NCI-H524 (cell line): ENCODE results near the gene RPL5.

ENCODE experiments used
- DNase-seq, 2 experiments: peaks; one replicate each; lab custom pipeline; 2025; lab: John Stamatoyannopoulos, UW

RPL5 gene

GRCh38 chr1:92820024-92820423, 11.8 kb upstream of the RPL5 start:
- no peak for DNase-seq

- DNase-seq: no peak
These were observed 11.3 kb upstream of the RPL5 start for GRCh38 chr1:92820551-92820950.

DNA sequence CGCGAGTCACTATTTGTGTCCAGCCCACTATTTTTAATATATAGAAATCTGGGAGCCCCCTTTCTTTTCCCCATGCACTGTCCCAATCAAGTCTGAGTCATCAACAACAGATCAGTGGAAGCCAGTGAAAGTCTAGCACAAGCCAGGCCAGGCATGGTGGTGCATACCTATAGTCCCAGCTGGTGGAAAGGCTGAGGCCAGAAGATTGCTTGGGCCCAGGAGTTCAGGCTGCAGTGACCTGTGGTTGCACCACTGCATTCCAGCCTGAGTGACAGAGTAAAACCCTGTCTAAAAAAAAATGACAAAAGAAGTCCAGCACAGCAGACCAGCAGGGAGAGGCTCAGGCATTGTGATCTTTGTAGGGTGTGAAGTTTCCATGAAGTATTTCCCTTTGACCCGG, 9.0 kb upstream of the RPL5 start:
- no peak for DNase-seq

DNA sequence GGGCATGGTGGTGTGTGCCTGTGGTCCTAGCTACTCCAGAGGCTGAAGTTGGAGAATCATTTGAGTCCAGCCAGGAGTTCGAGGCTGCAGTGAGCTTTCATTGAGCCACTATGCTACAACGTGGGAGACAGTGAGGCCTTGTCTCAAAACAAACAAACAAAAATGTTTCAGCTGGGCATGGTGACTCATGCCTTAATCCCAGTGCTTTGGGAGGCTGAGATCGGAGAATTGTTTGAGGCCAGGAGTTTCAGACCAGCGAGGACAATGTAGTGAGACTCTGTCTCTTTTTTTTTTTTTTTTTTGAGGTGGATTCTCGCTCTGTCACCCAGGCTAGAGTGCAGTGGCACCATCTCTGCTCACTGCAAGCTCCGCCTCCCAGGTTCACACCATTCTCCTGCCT, 5.0 kb upstream of the RPL5 start:
- DNase-seq: no peak

- DNase-seq: no peak
These were observed 475 bp upstream of the RPL5 start for GRCh38 chr1:92831368-92831761.

GRCh38 chr1:92832537-92833114, 786 bp downstream of the RPL5 start:
- DNase-seq: no peak

DNA sequence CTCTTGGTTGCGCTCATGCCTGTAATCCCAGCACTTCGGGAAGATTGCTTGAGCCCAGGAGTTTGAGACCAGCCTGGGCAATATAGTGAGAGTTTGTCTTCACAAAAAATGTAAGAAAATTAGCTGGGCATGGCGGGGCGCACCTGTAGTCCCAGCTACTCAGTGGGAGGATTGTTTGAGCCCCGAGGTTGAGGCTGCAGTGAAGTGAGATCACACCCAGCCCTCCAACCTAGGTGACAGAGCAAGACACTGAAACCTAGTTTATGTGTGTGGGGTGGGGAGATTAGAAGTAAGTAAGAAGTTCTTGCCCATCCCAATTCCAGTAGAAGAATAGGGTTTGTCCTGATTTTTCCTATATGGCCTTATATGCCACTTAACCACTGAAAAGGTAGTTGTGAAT, 2.0 kb downstream of the RPL5 start:
- DNase-seq: no peak

GRCh38 chr1:92834617-92835016, 2.8 kb downstream of the RPL5 start:
- DNase-seq: no peak

DNA sequence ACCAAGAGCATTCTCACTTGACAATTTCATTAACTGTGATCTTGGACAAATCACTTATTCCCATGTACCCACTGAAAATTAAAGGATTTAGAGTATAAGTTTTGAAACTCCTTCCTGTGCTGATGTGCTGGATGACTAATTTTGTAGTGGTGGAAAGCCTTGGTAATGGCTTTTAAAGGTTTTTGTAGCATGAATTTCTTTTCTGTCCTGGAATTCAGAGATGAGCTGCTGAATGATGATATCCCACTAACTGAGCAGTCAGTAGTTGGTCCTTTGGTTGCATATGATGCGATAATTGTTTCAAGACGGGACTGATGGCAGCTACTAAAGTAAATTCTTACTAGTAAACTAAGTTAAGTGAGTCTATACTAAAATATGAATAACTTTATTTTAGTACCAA, 5.2 kb downstream of the RPL5 start:
- no peak for DNase-seq

- no peak for DNase-seq
These were observed 6.7 kb downstream of the RPL5 start for GRCh38 chr1:92838519-92838918.

DNA sequence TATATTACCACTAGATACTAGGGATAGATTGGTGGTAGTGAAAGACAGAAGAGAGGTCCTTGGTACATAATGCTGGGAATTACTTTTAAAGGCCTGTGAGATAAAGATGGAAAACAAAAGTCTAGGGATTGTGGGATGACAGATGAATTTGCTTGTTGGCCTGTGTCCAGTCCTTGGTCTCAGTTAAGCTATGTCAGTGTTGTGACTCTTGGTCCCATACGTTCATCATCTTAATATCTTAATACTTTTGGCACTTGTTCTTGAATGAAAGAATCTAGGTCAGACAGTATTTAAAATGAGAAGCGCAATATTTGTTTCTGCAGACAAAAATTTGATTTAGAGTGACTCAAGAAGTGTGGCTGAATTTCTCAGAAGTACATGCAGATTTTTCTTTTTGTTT, 7.6 kb downstream of the RPL5 start:
- no peak for DNase-seq

DNA sequence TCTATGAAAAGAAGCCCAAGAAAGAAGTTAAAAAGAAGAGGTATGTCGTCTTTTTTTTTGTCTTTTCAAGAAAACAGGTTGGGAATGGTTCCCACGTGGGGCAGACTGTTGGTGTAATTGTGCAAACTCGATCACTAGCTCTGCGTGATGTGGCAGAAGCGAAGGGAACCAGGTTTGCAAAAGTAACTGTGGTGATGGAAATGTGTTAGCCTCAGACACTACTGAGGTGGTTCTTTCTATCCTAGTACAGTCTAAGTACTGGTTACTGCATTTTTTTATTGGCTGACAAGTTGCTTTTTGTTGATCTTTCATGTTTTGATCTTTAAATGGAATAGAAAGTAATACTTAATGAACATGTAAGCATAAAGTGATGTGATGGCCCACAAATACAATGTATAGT, 8.8 kb downstream of the RPL5 start:
- DNase-seq: no peak

DNA sequence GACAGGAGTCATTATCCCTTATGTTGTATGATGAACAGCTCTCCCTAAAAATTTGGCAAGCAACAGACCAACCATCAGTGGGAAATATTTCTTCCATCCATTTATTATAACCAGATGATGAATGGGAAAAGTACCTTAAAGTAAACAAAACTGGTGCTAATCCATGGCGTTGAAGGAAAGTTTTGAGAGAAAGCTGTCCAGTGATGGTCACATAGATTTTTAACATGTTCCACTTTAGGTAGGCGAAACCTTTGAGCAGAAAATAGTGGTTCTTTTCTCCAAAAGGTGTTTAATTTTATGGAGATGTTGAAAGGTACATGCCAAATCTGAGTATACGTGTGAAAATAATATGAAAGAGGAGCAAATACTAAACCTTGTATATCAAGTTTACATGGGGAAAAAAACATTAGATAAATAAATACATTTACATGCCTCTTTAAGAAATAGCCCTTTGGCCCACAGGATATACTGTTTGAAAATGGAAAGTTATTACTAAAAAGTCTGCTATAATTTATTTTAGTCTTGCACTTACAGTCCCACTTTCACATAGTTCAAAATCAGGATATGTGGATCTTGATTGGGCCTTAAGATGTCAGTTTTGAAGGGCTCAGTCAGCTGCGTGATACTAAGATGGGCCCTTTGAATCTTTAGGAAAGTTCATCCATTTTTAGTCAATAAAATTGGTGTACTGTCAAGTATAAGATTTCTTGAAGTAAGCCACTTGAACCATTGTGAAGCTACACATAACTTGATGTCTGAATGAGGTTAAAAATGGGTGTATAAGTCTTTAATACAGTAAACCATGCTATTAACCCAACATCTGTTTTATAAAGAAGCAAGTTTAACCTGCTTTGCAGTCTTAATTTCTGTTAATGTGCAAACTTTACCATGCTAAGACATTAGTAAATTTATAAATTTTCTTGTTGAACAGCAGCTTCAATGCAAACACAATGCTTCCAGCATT, 10.5 kb downstream of the RPL5 start:
- DNase-seq: no peak

- DNase-seq: peak in 1 of 2 experiments; percentile 8
These were observed 11.2 kb downstream of the RPL5 start for GRCh38 chr1:92843046-92843423.

DNA sequence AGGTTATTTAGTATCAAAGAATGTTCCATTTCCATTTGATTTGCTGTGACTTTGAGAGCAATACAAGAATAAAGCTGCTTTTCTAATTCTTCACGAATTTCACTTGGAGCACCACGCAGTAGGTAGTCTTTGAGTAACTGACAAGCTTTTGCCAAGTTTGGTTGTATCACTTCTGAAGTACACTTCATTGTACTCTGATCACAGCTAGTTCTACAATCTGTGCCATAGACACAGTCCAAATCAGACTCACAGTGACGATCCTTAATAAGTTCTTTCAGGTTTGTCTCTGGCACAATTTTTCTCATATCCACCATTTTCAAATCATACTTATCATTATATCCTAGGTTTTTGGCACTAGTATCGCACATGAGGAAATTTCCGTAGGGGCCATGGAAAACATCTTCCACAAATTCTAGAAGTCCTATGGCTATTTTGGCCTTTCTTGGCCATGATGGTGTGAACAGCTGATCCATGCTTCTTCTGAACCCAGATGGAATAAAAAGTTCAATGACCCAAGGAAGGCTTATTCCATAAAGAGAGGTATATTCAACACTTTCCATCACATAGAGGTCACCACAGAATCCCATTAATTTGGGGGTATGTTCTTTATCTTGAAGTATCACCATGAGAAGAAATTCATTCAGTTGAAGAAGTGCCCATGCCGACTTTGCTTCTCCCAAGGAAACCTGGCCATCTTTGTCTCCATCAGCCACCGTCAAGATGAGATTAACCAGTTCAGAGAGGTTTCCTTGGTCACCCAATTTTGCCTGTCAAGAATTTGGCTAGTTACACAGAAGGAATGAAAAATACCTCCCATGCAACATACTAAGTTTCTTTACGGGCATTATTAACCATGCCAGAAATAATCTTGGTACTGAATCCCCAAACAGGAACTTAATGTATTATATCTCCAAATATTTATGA, 11.9 kb downstream of the RPL5 start:
- no peak for DNase-seq

- DNase-seq: no peak
These were observed 12.6 kb downstream of the RPL5 start for GRCh38 chr1:92844439-92844838.

- no peak for DNase-seq
These were observed 14.1 kb downstream of the RPL5 start for GRCh38 chr1:92845908-92846307.

GRCh38 chr1:92848201-92848600, 16.4 kb downstream of the RPL5 start:
- DNase-seq: no peak

GRCh38 chr1:92850019-92850418, 18.2 kb downstream of the RPL5 start:
- DNase-seq: no peak

GRCh38 chr1:92851729-92852128, 19.9 kb downstream of the RPL5 start:
- peak; percentile 56 to 82 for DNase-seq

GRCh38 chr1:92853299-92853698, 21.5 kb downstream of the RPL5 start:
- peak; percentile 72 to 84 for DNase-seq

DNA sequence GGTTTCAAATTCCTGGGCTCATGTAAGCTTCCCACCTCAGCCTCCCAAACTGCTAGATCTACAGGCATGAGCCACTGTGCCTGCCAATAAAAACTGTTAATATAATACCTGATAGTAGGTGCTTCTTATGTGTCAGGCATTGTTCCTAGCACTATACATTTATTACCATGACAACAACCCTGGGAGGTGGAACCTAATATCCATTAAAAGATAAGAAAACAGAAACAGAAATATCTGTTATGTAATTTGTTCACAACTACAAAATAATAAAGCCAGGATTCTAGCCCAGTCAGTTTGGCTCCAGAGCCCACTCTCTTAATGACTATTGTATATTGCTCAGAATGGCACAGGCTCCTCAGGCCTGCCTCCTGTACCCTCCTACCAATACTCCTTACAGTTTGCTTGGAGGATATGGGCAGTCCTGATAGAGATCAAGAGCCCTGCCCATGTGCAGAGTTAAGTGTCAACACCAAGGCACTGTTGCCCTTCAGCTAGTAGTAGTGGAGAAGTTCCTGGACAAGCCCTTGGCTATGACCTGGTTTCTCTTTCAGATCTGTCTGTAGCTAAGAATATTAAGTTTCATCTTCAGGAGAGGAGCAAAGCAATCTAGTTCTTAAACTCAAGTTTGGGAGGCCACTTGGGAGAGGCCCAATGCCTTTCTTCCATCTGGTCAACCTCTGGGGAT, 22.4 kb downstream of the RPL5 start:
- peak; percentile 93 to 97 for DNase-seq
